Measurements from ENCODE around the gene ADAMTSL3. TPM values are rescaled to one million over a fixed set of nuclear protein-coding genes. Genes with fewer than 3 reads are reported as not detected.
"Not testable (repeated sequence)": the region's sequence is repeated elsewhere in the genome, so short reads cannot be mapped to it uniquely, and the experiment has no call there.

Gene ADAMTSL3
- total RNA-seq, 1 donor from 2014 or later = not detected

DNA sequence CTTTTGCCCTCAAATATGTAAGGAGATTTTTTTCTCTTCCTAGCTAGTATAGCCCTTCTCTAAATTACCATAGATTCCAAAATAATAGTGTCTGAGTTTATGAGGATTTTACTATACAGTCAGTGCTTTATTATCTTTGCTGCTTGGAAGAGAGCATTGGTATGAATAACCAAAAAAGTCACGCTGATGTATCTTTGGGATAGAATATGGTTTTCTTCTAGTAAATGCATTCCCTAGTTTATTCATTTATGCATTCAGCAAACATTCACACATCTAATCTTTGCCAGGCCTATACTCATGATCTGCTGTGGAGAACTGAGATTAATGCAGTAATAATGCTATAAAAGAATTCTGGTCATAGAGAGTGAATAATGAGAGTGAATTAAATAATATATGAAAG is 356.3 kb downstream of the ADAMTSL3 start:
- Mint-ChIP-seq H3K27me3 (ENCODE audit: insufficient read depth) (peaks cover 3% of the 10 kb centered on the region), H3K4me3 (no peak overlapping the region), H3K4me1 (ENCODE audit: low read depth) (no peaks in the 10 kb centered on the region), H3K9me3 (no peaks in the 10 kb centered on the region), H3K27ac (no peak overlapping the region), H3K36me3 (ENCODE audit: low read depth) (no peaks in the 10 kb centered on the region)
- DNase-seq (ENCODE audit: low spot score) = no peak
- intact Hi-C loops (cut with micrococcal nuclease) = no loop called here

DNA sequence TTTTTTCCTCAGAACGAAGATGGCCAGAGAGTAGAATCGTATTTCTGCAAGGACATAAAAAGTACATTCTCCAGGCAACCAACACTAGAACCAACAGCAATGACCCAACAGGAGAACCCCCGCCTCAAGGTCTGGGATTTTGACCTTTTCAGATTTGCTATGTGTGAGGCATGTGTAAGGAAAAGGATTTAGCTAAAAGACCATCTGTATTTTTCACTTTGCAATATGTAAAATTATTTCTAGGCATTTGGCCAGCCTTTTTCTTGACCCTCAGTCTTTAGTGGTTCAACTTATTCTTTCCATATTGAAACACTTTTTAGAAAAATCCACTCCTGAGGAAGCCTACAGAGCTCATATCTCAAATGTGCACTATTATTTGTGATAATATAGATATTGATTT is 362.4 kb downstream of the ADAMTSL3 start:
- no peak overlapping the region for H3K27ac Mint-ChIP-seq
- intact Hi-C loops (cut with micrococcal nuclease) = no loop called here
- H3K27me3 Mint-ChIP-seq (ENCODE audit: insufficient read depth) = no peaks in the 10 kb centered on the region
- H3K4me3 Mint-ChIP-seq = no peak overlapping the region
- no peak for DNase-seq (ENCODE audit: low spot score)
- no peaks in the 10 kb centered on the region for H3K9me3 Mint-ChIP-seq
- no peaks in the 10 kb centered on the region for H3K4me1 Mint-ChIP-seq (ENCODE audit: low read depth)
- no peaks in the 10 kb centered on the region for H3K36me3 Mint-ChIP-seq (ENCODE audit: low read depth)

GRCh38 chr15:84022516-84022915 is 368.6 kb downstream of the ADAMTSL3 start:
- no peaks in the 10 kb centered on the region for H3K9me3 Mint-ChIP-seq
- peaks cover 1% of the 10 kb centered on the region for H3K27me3 Mint-ChIP-seq (ENCODE audit: insufficient read depth)
- no peaks in the 10 kb centered on the region for H3K36me3 Mint-ChIP-seq (ENCODE audit: low read depth)
- H3K4me3 Mint-ChIP-seq = no peak overlapping the region
- intact Hi-C loops (cut with micrococcal nuclease) = no loop called here
- H3K27ac Mint-ChIP-seq = no peak overlapping the region
- DNase-seq (ENCODE audit: low spot score) = no peak
- no peaks in the 10 kb centered on the region for H3K4me1 Mint-ChIP-seq (ENCODE audit: low read depth)

GRCh38 chr15:84023636-84024035 is 369.7 kb downstream of the ADAMTSL3 start:
- Mint-ChIP-seq H3K9me3 (no peaks in the 10 kb centered on the region), H3K4me3 (no peak overlapping the region), H3K27ac (no peak overlapping the region), H3K27me3 (ENCODE audit: insufficient read depth) (peaks cover 1% of the 10 kb centered on the region), H3K36me3 (ENCODE audit: low read depth) (no peaks in the 10 kb centered on the region), H3K4me1 (ENCODE audit: low read depth) (no peaks in the 10 kb centered on the region)
- intact Hi-C loops (cut with micrococcal nuclease) = no loop called here
- DNase-seq (ENCODE audit: low spot score) = no peak

DNA sequence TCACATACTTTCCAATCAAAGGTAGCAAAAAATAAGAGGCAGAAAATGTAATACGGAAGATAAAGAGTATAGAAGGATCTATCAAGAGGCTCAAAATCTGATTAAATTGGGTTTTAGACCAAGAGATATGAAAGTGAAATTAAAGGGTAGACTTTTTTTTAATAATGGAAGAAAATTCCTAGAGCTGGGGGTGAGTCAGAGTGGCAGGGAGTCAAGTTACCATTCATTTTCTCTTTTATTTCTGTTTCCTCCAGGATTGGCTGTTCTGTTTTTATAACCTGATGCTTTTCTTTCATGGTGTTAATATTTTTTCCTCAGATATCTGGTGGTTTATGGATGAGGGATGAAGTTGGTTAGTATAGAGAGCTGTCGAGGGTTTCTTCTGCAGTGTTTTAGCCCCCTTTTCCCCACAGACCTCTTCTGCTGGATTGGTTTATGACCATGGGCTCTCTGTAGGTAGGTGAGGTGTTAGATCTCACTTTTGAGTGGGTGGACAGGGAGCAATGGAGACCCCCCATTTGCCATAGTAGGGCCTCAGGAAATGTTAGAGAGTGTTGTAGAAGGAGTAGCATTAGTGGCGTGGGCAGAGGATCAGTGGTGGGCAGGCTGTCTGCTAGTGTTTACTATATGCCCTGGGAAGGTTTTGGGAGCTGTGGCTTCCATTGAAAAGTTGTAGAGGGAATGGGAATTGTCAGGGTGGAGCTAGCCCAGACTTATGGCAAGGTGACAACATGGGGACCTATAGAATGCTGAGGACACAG is 380.1 kb downstream of the ADAMTSL3 start:
- H3K4me1 Mint-ChIP-seq (ENCODE audit: low read depth) = no peaks in the 10 kb centered on the region
- intact Hi-C loops (cut with micrococcal nuclease) = no loop called here
- H3K36me3 Mint-ChIP-seq (ENCODE audit: low read depth) = no peaks in the 10 kb centered on the region
- peaks cover 6% of the 10 kb centered on the region for H3K27me3 Mint-ChIP-seq (ENCODE audit: insufficient read depth)
- no peaks in the 10 kb centered on the region for H3K9me3 Mint-ChIP-seq
- no peak overlapping the region for H3K27ac Mint-ChIP-seq
- no peak for DNase-seq (ENCODE audit: low spot score)
- H3K4me3 Mint-ChIP-seq = no peak overlapping the region

DNA sequence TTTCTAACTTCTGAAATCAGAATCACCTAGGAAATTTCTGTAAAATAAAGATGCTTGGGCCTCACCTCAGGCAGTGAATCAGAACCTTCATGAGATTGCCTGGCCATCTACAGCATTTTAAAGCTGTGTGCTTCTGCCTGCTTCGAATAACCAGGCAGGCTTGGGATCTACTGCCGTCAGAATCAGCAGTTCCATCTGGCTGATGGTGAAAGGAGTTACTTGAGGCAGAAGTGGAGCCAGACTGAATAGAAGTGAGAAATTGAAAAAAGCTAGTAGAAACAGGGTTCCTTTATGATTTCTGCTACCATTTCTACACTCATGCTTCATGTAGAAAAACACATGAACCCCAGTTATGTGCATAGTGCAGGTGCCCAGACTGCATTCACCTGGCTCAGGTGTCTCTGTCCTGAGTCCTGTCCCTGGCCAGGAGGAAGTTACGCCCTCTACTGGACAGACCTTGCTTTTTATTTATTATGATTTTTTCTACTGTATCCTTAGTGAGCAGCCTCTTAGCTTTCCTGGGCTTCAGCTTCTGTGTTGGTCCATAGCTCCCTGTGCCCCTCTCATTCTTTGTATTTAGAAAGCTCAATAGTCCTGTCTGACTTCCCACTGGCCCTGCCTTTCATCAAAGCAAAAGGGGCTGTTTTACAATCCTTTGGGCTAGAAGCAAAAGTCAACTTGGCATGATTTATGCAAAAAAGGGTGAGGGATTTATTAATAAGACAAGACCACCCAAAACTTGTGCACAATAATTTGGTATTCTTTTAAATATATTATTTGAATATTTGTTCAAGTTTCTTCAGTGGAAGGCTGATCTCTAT is 380.9 kb downstream of the ADAMTSL3 start:
- Mint-ChIP-seq H3K27ac (no peak overlapping the region), H3K9me3 (no peaks in the 10 kb centered on the region), H3K4me3 (no peak overlapping the region), H3K27me3 (ENCODE audit: insufficient read depth) (peaks cover 6% of the 10 kb centered on the region), H3K4me1 (ENCODE audit: low read depth) (no peaks in the 10 kb centered on the region), H3K36me3 (ENCODE audit: low read depth) (no peaks in the 10 kb centered on the region)
- intact Hi-C loops (cut with micrococcal nuclease) = no loop called here
- no peak for DNase-seq (ENCODE audit: low spot score)

- H3K27me3 Mint-ChIP-seq (ENCODE audit: insufficient read depth) = peaks cover 6% of the 10 kb centered on the region
- no peaks in the 10 kb centered on the region for H3K4me1 Mint-ChIP-seq (ENCODE audit: low read depth)
- H3K9me3 Mint-ChIP-seq = no peaks in the 10 kb centered on the region
- H3K27ac Mint-ChIP-seq = no peak overlapping the region
- intact Hi-C loops (cut with micrococcal nuclease) = no loop called here
- no peak for DNase-seq (ENCODE audit: low spot score)
- H3K36me3 Mint-ChIP-seq (ENCODE audit: low read depth) = no peaks in the 10 kb centered on the region
- no peak overlapping the region for H3K4me3 Mint-ChIP-seq
Measured at GRCh38 chr15:84035399-84035766, 381.5 kb downstream of the ADAMTSL3 start.

DNA sequence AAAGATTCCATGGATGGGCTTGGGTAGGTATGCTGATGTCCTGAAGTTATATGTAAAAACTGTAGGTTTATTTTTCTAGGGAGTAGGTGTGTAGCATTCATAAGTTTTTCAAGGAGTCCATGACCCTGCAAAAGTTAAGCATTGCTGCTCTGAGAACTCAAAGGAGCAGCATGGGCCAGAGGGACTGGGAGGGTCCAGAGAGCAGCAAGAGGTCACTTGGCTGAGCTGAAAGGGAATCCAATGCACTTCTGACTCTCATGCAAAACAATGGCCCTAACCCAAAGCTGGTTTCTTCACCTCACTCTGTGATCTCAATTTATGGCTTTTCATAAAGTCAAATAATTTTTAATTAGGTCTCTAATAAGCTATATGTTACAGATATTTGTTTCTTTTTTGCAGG is 383.4 kb downstream of the ADAMTSL3 start:
- Mint-ChIP-seq H3K36me3 (ENCODE audit: low read depth) (no peaks in the 10 kb centered on the region), H3K27me3 (ENCODE audit: insufficient read depth) (peaks cover 3% of the 10 kb centered on the region)
- intact Hi-C loops (cut with micrococcal nuclease) = no loop called here

DNA sequence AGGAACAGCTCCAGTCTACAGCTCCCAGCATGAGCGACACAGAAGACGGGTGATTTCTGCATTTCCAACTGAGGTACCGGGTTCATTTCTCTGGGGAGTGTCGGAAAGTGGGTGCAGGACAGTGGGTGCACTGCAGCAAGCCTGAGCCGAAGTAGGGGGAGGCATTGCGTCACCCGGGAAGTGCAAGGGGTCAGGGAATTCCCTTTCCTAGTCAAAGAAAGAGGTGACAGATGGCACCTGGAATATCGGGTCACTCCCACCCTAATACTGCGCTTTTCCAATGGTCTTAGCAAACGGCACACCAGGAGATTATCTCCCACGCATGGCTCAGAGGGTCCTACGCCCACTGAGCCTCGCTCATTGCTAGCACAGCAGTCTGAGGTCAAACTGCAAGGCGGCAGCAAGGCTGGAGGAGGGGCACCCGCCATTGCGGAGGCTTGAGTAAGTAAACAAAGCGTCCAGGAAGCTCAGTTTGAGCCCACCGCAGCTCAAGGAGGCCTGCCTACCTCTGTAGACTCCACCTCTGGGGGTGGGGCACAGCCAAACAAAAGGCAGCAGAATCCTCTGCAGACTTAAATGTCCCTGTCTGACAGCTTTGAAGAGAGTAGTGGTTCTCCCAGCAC is 388.6 kb downstream of the ADAMTSL3 start:
- H3K4me1 Mint-ChIP-seq (ENCODE audit: low read depth); H3K36me3 Mint-ChIP-seq (ENCODE audit: low read depth); DNase-seq (ENCODE audit: low spot score); H3K4me3 Mint-ChIP-seq; H3K27ac Mint-ChIP-seq; intact Hi-C loops (cut with micrococcal nuclease); H3K9me3 Mint-ChIP-seq; H3K27me3 Mint-ChIP-seq (ENCODE audit: insufficient read depth): not testable (repeated sequence)

More for the DNA sequence above, 383.4 kb downstream of the ADAMTSL3 start:
- Mint-ChIP-seq H3K27ac (no peak overlapping the region), H3K9me3 (no peaks in the 10 kb centered on the region), H3K4me3 (no peak overlapping the region), H3K4me1 (ENCODE audit: low read depth) (no peaks in the 10 kb centered on the region)
- no peak for DNase-seq (ENCODE audit: low spot score)

- Mint-ChIP-seq H3K27ac (no peak overlapping the region), H3K27me3 (ENCODE audit: insufficient read depth) (no peaks in the 10 kb centered on the region), H3K4me1 (ENCODE audit: low read depth) (no peaks in the 10 kb centered on the region), H3K36me3 (ENCODE audit: low read depth) (no peaks in the 10 kb centered on the region), H3K9me3 (peaks cover 3% of the 10 kb centered on the region), H3K4me3 (no peak overlapping the region)
- intact Hi-C loops (cut with micrococcal nuclease) = no loop called here
- DNase-seq (ENCODE audit: low spot score) = no peak
Measured at GRCh38 chr15:84046064-84046637, 392.2 kb downstream of the ADAMTSL3 start.

- H3K4me1 Mint-ChIP-seq (ENCODE audit: low read depth); H3K27me3 Mint-ChIP-seq (ENCODE audit: insufficient read depth); H3K9me3 Mint-ChIP-seq; H3K36me3 Mint-ChIP-seq (ENCODE audit: low read depth); DNase-seq (ENCODE audit: low spot score); H3K27ac Mint-ChIP-seq; intact Hi-C loops (cut with micrococcal nuclease); H3K4me3 Mint-ChIP-seq: not testable (repeated sequence)
Measured at GRCh38 chr15:84049480-84049879, 395.6 kb downstream of the ADAMTSL3 start.

DNA sequence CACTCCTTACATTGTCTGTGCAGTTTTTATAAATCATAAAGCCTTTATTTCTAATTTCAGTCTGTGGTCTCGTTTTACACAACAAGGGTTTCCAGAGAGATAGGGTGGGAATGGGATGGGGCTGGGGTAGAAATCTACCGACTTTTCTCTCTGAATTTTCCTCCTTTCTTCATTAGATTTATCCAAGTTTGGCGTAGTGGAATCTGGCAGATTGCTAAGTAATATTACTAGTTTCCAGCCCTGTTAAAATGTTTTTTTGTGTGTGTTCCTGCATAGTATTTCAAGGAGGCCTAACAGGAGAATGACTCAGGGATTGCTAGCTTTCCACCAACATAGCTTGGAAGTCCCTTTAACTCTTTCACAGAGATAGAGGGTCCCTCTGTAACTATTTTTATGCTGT is 396.2 kb downstream of the ADAMTSL3 start:
- Mint-ChIP-seq H3K27ac (no peak overlapping the region), H3K4me1 (ENCODE audit: low read depth) (no peaks in the 10 kb centered on the region), H3K36me3 (ENCODE audit: low read depth) (no peaks in the 10 kb centered on the region), H3K4me3 (no peak overlapping the region), H3K27me3 (ENCODE audit: insufficient read depth) (peaks cover under 1% of the 10 kb centered on the region), H3K9me3 (peaks cover 3% of the 10 kb centered on the region)
- no peak for DNase-seq (ENCODE audit: low spot score)
- intact Hi-C loops (cut with micrococcal nuclease) = no loop called here

GRCh38 chr15:84051146-84051545 is 397.2 kb downstream of the ADAMTSL3 start:
- DNase-seq (ENCODE audit: low spot score); H3K27me3 Mint-ChIP-seq (ENCODE audit: insufficient read depth); H3K4me1 Mint-ChIP-seq (ENCODE audit: low read depth); H3K4me3 Mint-ChIP-seq; H3K27ac Mint-ChIP-seq; intact Hi-C loops (cut with micrococcal nuclease); H3K9me3 Mint-ChIP-seq; H3K36me3 Mint-ChIP-seq (ENCODE audit: low read depth): not testable (repeated sequence)

Data from activated T-helper 1 cell treated with anti-CD3 and anti-CD28 coated beads, Interleukin-12 subunit alpha, Interleukin-12 subunit beta, Interleukin-2, Interleukin-4 antibody, amounts not matched to agents 30 ng/mL and 10 ng/mL and 1 ng/mL, durations not matched to agents 14 hours and 24 hours and 36 hours (primary cell).